Upper lobe of right lung (tissue), 1 donor: Measurements from ENCODE around the gene RNF39. TPM values are rescaled to one million over a fixed set of nuclear protein-coding genes. Genes with fewer than 3 reads are reported as not detected.
"Not testable (repeated sequence)": the region's sequence is repeated elsewhere in the genome, so short reads cannot be mapped to it uniquely, and the experiment has no call there.

Source experiments
- ATAC-seq: fragments of 200-7000 bp; cut with Tn5 transposase; one replicate; pipeline ENCODE4 v1.9.1; 2020; ENCODE audit warnings: mild to moderate bottlenecking, moderate library complexity
- DNase-seq: peaks from one replicate; pipeline ENCODE4 v3.0.0-alpha.2; 2020
- H3K27ac ChIP-seq: fragments of 200-600 bp; one replicate; pipeline ENCODE4 v1.8.0; 2022
- H3K27me3 ChIP-seq: fragments of 200-600 bp; one replicate; pipeline ENCODE4 v1.8.0; 2022; ENCODE audit warnings: mild to moderate bottlenecking
- H3K36me3 ChIP-seq: fragments of 200-600 bp; one replicate; pipeline ENCODE4 v1.8.0; 2022
- H3K4me1 ChIP-seq: fragments of 200-600 bp; one replicate; pipeline ENCODE4 v1.8.0; 2022
- H3K4me3 ChIP-seq: fragments of 200-600 bp; one replicate; pipeline ENCODE4 v1.8.0; 2022; ENCODE audit warnings: mild to moderate bottlenecking
- H3K9me3 ChIP-seq: fragments of 200-600 bp; one replicate; pipeline ENCODE4 v1.8.0; 2022
- intact Hi-C: fragments of 100-400 bp; cut with DNase I; formaldehyde crosslinking; loops from one replicate; pipeline ENCODE4 v1.11.0; 2022
- long read RNA-seq: library from polyadenylated mRNA; unstranded; transcript quantifications from one replicate; pipeline ENCODE4 v2.0.0, GENCODE V29; 2021
- total RNA-seq: library from RNA; stranded (reverse); fragmentation: NEBNext Ultra II Directional; extraction: Animal tissue kit (Norgen Biotek cat#: 25700); gene quantifications from one replicate; pipeline ENCODE4 v1.2.1, GENCODE V29; 2021
- TF ChIP-seq, protein P1 (sequence below): fragments of 200-600 bp; IDR thresholded peaks from one replicate; pipeline ENCODE4 v1.8.0; 2022; ENCODE audit warnings: antibody characterized with exemption
- donor health status: DM: no; HTN: yes; CAD: no; lungs with severe emphysema.

The RNF39 gene, protein sequence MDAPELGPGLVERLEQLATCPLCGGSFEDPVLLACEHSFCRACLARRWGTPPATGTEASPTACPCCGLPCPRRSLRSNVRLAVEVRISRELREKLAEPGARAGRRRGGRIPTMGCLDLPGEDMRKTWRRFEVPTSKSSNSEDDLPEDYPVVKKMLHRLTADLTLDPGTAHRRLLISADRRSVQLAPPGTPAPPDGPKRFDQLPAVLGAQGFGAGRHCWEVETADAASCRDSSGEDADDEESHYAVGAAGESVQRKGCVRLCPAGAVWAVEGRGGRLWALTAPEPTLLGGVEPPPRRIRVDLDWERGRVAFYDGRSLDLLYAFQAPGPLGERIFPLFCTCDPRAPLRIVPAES
- 2.4 TPM for total RNA-seq
- long read RNA-seq, partial matches to known transcripts = 0 of 2 reads
- long read RNA-seq, other reads (novel, unspliced or antisense) = 0 of 2 reads

DNA sequence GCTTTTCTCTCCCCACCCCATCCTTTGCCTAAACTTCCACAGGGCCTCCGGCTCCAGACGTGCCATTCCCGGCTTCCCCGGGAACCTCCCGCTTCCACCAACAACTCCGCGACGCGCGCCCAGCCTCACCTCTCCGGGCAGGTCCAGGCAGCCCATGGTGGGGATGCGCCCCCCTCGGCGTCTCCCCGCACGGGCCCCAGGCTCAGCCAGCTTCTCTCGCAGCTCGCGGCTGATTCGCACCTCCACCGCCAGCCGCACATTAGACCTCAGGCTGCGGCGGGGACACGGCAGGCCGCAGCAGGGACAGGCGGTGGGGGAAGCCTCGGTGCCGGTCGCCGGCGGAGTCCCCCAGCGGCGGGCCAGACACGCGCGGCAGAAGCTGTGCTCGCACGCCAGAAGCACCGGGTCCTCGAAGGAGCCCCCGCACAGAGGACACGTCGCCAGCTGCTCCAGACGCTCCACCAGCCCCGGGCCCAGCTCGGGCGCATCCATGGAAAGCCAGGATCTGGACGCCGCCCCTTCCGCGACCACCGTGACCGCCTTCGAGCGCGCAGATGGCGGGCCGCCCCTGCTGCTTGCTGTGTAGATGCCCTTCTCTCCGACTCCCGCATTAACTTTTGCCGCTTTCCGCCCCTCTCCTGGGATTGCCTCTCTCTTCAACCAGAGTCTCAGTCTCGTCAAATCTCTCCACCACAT, at the start of gene RNF39:
TSS of gene RNF39 (minus strand) at position 676 of the 696 bp plus-strand sequence. CDS start at position 492, 184 bp downstream.
- peaks cover 27% of the 10 kb centered on the region for H3K27me3 ChIP-seq
- TF ChIP-seq, protein P1, sequence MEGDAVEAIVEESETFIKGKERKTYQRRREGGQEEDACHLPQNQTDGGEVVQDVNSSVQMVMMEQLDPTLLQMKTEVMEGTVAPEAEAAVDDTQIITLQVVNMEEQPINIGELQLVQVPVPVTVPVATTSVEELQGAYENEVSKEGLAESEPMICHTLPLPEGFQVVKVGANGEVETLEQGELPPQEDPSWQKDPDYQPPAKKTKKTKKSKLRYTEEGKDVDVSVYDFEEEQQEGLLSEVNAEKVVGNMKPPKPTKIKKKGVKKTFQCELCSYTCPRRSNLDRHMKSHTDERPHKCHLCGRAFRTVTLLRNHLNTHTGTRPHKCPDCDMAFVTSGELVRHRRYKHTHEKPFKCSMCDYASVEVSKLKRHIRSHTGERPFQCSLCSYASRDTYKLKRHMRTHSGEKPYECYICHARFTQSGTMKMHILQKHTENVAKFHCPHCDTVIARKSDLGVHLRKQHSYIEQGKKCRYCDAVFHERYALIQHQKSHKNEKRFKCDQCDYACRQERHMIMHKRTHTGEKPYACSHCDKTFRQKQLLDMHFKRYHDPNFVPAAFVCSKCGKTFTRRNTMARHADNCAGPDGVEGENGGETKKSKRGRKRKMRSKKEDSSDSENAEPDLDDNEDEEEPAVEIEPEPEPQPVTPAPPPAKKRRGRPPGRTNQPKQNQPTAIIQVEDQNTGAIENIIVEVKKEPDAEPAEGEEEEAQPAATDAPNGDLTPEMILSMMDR = no peak

DNA sequence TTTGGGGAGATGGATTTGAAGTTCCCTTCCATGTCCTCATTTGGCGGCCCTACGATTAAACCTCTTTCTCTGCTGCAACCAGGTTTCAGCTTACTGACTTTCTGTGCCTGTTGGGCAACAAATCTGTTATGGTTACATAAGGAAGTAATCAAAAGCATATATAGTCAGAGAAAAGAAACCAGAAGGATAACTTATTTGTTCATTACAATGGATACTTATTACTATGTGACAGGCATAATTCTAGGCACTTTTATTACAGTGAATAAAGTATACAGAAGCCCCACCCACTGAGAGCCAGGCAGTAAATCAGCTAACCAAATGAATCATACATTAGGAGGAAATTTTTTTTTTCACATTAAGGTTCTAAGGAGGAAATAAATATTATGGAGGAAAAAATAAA, 46.9 kb upstream of the RNF39 start:
- no peak overlapping the region for H3K4me3 ChIP-seq
- DNase-seq = no peak
- H3K4me1 ChIP-seq = no peaks in the 10 kb centered on the region
- no peak for ATAC-seq
- TF ChIP-seq, protein P1 = no peak
- no peaks in the 10 kb centered on the region for H3K9me3 ChIP-seq
- H3K36me3 ChIP-seq = no peaks in the 10 kb centered on the region
- H3K27me3 ChIP-seq = peaks cover 13% of the 10 kb centered on the region
- no peak overlapping the region for H3K27ac ChIP-seq
- intact Hi-C loops = no loop called here

More for the DNA sequence above, at the start of gene RNF39:
- intact Hi-C loops = no loop called here
- H3K27ac ChIP-seq = peak within 1 kb of the TSS; percentile 42
- DNase-seq = no peak
- peak within 1 kb of the TSS; percentile 55 for H3K4me3 ChIP-seq
- H3K36me3 ChIP-seq = no peaks in the 10 kb centered on the region
- H3K4me1 ChIP-seq = peaks cover 6% of the 10 kb centered on the region
- ATAC-seq = peak; percentile 7
- H3K9me3 ChIP-seq = no peaks in the 10 kb centered on the region

DNA sequence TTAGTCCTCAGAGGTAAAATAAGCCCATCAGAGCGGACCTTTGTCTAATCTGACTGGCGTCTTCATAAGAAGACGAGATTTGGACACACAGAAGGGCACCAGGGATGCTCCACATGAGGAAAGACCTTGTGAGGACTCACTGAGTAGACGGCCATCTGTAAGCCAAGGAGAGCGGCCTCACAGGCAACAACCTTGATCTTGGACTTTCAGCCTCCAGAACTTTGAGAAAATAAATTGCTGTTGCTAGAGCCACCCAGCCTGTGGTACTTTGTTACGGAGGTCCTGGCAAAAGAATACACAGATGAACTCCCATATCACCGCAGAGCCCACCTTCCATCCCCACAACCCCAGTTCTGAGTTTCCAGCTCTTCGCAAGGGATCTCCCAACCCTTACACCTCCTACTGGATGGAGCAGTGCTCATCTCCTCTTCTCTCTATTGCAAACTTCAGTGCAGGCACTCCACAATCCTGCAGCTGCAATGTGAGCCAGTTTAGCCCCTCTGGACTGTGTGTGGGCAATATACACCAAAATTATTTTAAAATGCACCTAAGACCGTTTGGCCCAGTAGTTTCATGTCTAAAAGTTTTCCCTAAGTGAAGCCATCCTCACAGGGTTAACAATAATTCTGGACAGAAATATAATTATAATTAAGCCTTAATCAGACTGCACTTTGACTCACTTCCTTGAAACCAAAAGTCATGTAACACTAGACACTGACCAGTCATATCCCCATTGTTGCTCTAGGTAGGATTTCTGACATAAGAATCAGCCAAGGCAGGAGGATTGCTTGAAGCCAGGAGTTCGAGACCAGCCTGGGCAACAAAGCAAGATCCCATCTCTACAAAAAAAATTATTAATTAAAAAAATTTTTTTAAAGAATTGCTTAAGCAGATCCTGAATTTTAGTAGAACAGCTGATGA, 46.1 kb upstream of the RNF39 start:
- TF ChIP-seq, protein P1 = no peak
- ATAC-seq (no peak), DNase-seq (no peak)
- no peak overlapping the region for H3K4me3 ChIP-seq
- H3K27me3 ChIP-seq = peaks cover 16% of the 10 kb centered on the region
- H3K27ac ChIP-seq = no peak overlapping the region
- H3K9me3 ChIP-seq = no peaks in the 10 kb centered on the region
- intact Hi-C loops = no loop called here
- H3K4me1 ChIP-seq = no peaks in the 10 kb centered on the region
- H3K36me3 ChIP-seq = no peaks in the 10 kb centered on the region

DNA sequence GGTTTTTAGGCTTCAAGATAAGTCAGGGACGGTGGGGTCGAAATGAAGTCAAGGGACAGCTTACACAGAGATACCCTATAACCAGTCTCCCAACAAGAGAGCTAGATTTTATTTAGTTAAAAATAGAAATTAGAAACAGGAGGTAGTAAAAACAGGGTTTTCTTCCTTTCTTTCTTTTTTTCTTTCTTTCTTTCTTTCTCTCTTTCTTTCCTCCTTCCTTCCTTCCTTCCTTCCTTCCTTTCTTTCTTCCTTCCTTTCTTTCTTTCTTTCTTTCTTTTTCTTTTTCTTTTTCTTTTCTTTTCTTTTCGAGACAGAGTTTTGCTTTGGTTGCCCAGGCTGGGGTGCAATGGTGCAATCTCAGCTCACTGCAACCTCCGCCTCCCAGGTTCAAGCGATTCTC, 43.1 kb upstream of the RNF39 start:
- peaks cover 19% of the 10 kb centered on the region for H3K27me3 ChIP-seq
- DNase-seq, H3K9me3 ChIP-seq, H3K36me3 ChIP-seq, H3K4me1 ChIP-seq, ATAC-seq, intact Hi-C loops, H3K4me3 ChIP-seq, H3K27ac ChIP-seq: not testable (repeated sequence)

DNA sequence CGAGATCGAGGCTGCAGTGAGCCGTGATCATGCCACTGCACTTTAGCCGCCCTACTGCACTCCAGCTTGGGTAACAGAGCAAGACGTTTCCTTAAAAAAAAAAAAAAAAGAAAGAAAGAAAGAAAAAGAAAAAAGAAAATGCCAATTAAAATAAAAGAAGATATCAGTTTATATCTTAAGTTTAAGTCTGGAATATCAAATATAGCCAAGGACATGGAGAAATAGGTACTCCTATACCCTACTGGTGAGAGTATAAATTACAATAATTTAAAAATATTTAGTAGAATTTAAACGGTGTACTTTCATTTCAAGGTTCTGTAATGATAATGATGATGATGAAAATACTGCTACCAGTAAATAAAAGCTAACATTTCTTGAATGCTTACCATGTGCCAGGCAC, 41.2 kb upstream of the RNF39 start:
- Histone ChIP-seq H3K4me3 (no peak overlapping the region), H3K36me3 (no peaks in the 10 kb centered on the region), H3K9me3 (no peaks in the 10 kb centered on the region), H3K27ac (no peak overlapping the region), H3K4me1 (no peaks in the 10 kb centered on the region), H3K27me3 (peaks cover 27% of the 10 kb centered on the region)
- ATAC-seq (no peak), DNase-seq (no peak)
- intact Hi-C loops = no loop called here
- TF ChIP-seq, protein P1 = no peak
